Measurements from ENCODE around the gene PRELID2.

DNA sequence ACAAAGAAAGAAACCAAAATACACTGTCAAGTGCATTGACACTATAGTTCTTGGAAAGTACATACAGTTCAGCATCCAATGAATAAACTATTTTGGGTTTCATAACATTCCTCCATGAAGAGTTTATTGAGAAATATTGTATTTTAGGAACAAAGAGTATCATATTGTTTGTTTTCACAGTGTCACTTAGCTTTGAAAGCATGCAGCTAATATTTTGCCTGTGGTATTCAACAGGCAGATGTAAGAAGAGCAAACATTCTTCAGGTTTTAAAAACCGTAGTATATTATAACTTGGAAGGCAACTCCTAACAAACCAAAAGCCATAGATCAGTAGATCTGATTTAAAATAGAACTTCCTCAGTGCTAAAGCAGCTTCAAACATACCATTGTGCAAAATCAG lies 4.5 kb downstream of the PRELID2 start:
- TF ChIP-seq POLR2AphosphoS5 (IDR thresholded peaks at IDR 0.05; ENCODE audit: borderline replicate concordance, low read depth, low read length) (no peak), EZH2 (IDR thresholded peaks at IDR 0.05) (no peak)

Data from SK-N-MC (cell line).